Hematopoietic multipotent progenitor cell treated with erythropoietin and hydrocortisone succinate and interleukin-3 and kit ligand, for 4 days (in vitro differentiated cells): ENCODE measurements around the gene ADM2.
"Not testable (repeated sequence)": the region's sequence is repeated elsewhere in the genome, so short reads cannot be mapped to it uniquely, and the experiment has no call there.

Experiments
- DNase-seq: peaks from one replicate; pipeline ENCODE4 v3.0.0-alpha.2; 2015

ADM2 gene

GRCh38 chr22:50507991-50508884, 26.9 kb downstream of the ADM2 start, which contains the start of gene NCAPH2:
Gene NCAPH2, plus strand, starts transcription at chr22:50508224. Its CDS starts 114 bp downstream, at chr22:50508338.
- peak; percentile 99 for DNase-seq

DNA sequence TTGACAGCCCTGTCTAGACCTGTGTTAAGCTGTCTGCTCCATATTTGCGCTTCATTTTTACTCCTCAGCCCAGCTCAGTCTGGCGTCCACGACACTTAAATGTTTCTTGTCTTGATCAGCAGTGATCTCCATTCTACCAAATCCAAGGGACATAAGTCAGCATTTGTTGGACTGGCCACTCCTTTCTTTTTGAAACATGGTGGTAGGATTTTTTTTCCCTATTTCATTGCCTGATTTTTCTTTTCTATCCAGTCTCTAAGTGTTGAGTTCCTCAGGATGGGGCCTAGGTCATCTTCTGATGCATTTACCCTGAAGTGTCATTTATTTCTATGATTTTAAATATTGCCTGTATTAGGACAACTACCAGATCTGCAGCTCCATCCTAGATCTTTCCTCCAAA, 27.6 kb downstream of the ADM2 start:
- peak; percentile 28 for DNase-seq

- no peak for DNase-seq
Measured at GRCh38 chr22:50513175-50513574, 31.8 kb downstream of the ADM2 start.

DNA sequence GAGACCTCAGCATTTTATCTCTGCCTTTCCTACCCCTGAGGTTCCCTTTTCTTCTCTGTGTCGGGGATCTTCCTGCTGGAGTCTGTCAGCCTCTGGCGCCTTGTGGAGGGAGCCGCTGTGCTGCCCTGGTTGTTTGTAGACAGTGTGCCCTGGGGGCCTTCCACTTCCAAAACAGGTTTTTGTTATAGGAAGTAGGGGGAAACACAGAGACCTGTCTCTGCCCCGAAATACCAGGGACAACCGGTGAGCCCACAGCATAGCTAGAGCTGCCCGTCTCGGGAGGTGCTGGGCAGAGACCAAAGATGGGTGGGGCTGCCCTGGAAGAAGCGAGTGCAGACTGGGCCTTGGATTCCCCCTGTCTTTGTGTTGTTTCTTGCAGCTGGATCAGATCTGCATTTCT, 34.7 kb downstream of the ADM2 start:
- no peak for DNase-seq

DNA sequence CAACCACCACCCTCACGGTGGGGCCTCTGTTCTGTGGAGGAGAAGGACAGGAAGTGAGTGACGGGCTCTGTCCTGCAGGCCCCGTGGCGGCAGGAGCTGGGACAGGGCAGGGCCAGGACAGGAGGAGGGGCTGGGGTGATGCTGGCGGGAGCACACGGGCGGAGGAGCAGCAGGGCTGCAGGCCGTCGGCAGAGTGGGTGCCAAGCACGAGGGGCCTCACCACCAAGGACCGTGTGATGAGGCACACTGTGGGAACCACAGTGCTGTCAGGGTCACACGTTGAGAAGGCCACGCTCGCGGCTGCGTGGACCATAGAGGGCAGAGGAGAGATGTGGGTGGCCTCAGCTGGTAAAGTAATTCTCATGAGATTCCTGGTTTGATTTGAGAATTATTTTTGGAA, 35.5 kb downstream of the ADM2 start:
- DNase-seq: no peak

DNA sequence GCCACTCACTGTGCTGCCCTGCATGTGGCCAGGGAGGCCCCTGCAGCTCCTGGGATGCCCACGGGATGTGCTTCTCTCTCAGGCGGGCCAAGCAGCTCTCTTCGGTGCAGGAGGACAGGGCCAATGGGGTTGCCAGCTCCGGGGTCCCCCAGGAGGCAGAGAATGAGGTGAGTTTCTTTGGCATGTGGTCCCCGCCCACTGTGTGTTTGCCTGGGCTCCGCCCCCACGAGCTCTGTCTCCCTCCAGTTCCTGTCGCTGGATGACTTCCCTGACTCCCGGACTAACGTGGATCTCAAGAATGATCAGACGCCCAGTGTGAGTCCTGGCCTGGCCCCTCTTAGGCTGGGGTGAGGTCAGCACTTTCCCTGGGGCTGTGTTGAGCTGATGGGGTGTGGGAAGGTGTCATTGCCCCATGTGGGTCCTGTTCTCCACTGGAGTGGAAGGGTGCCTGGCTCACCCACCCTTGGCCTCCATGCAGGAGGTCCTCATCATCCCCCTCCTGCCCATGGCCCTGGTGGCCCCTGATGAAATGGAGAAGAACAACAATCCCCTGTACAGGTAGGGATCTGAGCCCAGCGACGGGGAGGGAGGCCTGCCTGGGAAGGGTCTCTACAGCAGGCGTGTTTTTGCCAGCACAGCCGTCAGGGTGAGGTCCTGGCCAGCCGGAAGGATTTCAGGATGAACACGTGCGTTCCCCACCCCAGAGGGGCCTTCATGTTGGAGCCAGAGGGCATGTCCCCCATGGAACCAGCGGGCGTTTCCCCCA, 36.3 kb downstream of the ADM2 start:
- no peak for DNase-seq

- no peak for DNase-seq
Measured at GRCh38 chr22:50518606-50519005, 37.3 kb downstream of the ADM2 start.

- DNase-seq: no peak
Measured at GRCh38 chr22:50519151-50519550, 37.8 kb downstream of the ADM2 start.

GRCh38 chr22:50520184-50520583, 38.8 kb downstream of the ADM2 start:
- DNase-seq: not testable (repeated sequence)

GRCh38 chr22:50520826-50521453, 39.6 kb downstream of the ADM2 start:
- no peak for DNase-seq

DNA sequence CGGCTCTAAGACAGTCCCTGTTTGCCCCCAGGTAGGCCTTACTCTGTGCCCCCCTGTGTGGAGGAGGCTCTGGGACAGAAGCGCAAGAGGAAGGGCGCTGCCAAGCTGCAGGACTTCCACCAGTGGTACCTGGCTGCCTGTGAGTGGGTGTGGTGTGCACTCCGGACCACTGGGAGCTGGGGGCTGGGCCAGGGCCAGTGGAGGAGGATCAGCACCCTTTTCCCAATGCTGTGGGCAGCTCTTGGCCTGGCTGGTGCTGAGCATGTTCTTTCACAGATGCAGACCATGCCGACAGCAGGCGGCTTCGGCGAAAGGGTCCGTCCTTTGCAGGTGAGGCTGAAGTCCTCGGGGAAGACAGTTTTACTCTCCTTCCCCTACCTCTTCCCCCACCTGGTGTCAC, 40.4 kb downstream of the ADM2 start:
- no peak for DNase-seq

- DNase-seq: no peak
Measured at GRCh38 chr22:50522208-50522805, 41.0 kb downstream of the ADM2 start.

GRCh38 chr22:50522806-50523438, 41.6 kb downstream of the ADM2 start:
- DNase-seq: no peak

- no peak for DNase-seq
Measured at GRCh38 chr22:50523458-50523805, 42.1 kb downstream of the ADM2 start.

DNA sequence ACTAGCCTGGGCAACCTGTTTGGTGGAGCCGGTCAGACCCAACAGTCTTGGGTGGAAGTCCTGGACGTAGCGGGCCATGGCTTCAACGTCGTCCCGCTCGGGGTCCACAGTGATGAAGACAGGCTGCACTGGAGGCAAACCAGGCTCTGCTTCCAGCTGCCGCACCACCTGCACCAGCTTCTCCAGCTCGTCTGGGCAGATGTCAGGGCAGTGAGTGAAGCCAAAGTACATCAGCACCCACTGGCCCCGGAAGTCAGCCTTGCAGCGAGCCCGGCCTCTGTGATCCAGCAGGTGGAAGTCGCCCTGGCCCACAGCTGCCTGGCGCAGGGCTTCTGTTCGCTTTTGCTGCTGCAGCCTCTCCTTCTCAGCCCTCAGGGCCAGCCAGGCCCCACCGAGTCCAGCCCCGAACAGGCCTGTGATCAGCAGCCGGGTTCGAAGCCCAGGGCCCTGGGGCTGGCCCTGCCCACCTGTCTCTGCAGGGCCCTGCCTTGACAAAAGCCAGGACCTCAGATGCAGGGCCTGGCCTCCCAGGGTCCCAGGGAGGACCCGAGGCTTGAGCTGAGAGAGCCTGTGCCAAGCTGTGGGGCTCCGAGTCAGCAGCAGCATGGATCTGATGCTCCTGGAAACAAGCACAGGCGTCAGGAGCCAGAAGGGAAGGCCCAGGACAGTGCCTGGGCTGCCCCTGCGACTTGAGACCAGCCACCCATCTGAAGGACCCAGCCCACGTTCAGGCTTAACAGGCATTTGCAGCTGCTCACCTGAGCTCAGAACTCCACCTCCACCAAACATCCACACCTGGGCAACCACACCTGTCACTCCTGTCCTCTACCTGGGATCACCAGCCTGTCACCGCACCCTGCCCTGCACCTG, 42.7 kb downstream of the ADM2 start:
- no peak for DNase-seq

- DNase-seq: no peak
Measured at GRCh38 chr22:50524676-50525103, 43.3 kb downstream of the ADM2 start.

- peak; percentile 99 for DNase-seq
Measured at GRCh38 chr22:50525104-50525857, 43.9 kb downstream of the ADM2 start, which contains the start of gene SCO2. Gene SCO2, minus strand, starts transcription at chr22:50525598. Its CDS starts 1,187 bp downstream, at chr22:50524411.

DNA sequence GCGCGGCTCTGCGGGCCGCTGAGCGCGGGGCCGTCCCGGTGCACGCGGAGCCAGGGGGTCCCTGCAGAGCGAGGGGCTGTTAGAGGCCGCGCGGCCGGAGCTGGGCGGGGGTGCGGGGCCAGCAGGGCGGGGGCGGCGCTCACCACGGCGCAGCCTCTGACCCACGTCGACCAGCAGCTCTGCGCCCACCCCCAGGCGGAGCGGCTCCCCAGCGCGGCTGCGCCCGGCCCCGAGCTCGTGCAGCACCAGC, 44.4 kb downstream of the ADM2 start:
- DNase-seq: no peak

DNA sequence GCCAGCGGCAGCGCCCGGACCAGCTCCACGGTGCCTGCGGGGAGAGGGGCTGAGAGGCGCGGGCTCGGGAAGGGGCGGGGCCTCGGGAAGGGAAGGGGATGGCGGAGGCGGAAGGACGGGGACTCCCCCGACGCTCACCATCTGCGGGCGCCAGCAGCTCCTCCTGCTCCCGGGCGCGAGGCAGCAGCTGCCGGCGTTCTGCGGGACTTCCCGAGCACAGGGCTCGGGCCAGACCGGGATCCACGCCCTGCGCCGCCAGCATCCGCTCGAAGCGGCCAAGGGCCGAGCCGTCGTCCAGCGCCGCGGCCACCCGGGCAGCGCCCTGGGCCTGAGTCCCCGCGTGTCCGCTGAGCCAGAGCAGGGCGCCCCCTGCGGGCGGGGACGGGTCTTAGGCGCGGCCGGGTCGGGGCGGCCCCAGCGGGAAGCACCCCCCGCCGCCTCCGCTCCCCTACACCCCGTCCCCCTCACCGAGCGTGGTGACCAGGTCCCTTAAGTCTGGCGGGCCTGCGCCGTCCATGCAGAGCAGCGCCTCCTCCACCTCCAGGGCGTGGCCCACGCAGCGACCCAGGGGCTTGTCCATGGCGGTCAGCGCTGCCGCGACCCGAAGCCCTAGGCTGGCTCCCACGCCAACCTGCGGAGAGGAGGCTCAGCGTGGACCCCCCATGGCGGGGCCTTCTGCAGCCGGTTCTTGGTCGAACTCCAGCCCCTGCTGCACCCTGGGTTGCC, 44.9 kb downstream of the ADM2 start:
- peak; percentile 93 for DNase-seq
